Measurements from ENCODE around the gene CRYGC.

CRYGC gene

GRCh38 chr2:208164951-208165755 lies 35.5 kb upstream of the CRYGC start:
- DNase-seq (ENCODE audit: low spot score): no peak
- no peak for TF ChIP-seq CTCF (IDR thresholded peaks at IDR 0.05; ENCODE audit: extremely low read depth, missing control alignments)

GRCh38 chr2:208163489-208163888 lies 33.9 kb upstream of the CRYGC start, which contains the start of gene CRYGA:
Gene CRYGA, minus strand, starts transcription at chr2:208163589. Its CDS starts 33 bp downstream, at chr2:208163556.
- TF ChIP-seq CTCF (IDR thresholded peaks at IDR 0.05; ENCODE audit: extremely low read depth, missing control alignments): no peak

GRCh38 chr2:208156439-208156838 lies 26.8 kb upstream of the CRYGC start:
- DNase-seq (ENCODE audit: low spot score): no peak
- no peak for TF ChIP-seq CTCF (IDR thresholded peaks at IDR 0.05; ENCODE audit: extremely low read depth, missing control alignments)

More at GRCh38 chr2:208163489-208163888, 33.9 kb upstream of the CRYGC start, which contains the start of gene CRYGA:
- DNase-seq (ENCODE audit: low spot score): no peak

GRCh38 chr2:208153156-208153555 lies 23.5 kb upstream of the CRYGC start:
- no peak for TF ChIP-seq CTCF (IDR thresholded peaks at IDR 0.05; ENCODE audit: extremely low read depth, missing control alignments)
- no peak for DNase-seq (ENCODE audit: low spot score)

GRCh38 chr2:208150956-208151355 lies 21.3 kb upstream of the CRYGC start:
- TF ChIP-seq CTCF (IDR thresholded peaks at IDR 0.05; ENCODE audit: extremely low read depth, missing control alignments): no peak
- DNase-seq (ENCODE audit: low spot score): no peak

- no peak for DNase-seq (ENCODE audit: low spot score)
- TF ChIP-seq CTCF (IDR thresholded peaks at IDR 0.05; ENCODE audit: extremely low read depth, missing control alignments): no peak
Observed at GRCh38 chr2:208150094-208150493, 20.5 kb upstream of the CRYGC start.

- no peak for TF ChIP-seq CTCF (IDR thresholded peaks at IDR 0.05; ENCODE audit: extremely low read depth, missing control alignments)
- no peak for DNase-seq (ENCODE audit: low spot score)
Observed at GRCh38 chr2:208148803-208149202, 19.2 kb upstream of the CRYGC start.
